Middle frontal gyrus (tissue), 1 donor: ENCODE measurements around the gene VIT.
A peak's percentile ranks its signal among the peaks of the same experiment; 100 is the strongest.

Experiments used
- DNase-seq: peaks from one replicate; pipeline ENCODE4 v3.0.0-alpha.2; 2015; ENCODE audit warnings: low spot score; ENCODE audit errors: extremely low spot score

VIT gene

DNA sequence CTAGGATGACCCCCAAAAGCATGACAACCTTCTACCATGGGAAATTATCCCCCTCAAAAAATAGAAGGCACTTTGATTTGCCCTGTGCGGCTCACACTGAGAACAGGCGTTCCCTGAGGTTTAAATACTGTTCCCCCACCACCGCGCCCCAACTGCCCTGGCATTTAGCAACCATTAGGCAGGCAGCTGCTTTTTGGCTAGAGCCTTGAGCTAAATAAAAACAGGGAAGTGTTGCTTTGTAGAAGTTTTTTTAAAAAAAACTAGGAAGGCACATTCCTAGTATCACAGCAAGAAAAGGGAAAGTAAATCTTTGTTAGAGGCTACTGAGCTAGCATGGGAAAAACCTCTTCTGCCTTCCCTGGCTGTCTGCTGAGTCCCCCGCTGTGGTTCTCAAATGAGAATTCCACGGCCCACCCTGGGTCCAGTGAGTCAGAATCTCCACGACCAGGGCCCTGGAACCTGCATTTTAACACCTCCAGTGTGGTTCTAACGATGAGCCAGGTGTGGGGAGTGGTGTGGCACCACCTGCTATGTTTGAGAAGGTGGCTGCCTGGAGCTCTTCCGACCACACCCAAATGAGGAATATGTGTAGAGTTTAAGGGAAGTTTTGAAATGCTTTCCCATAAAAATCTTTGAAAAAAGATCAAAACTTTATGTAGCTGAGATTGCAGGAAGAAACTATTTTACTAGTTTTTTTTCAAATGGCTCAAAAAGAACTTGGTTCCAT, 66.4 kb downstream of the VIT start:
- DNase-seq, result no peak

DNA sequence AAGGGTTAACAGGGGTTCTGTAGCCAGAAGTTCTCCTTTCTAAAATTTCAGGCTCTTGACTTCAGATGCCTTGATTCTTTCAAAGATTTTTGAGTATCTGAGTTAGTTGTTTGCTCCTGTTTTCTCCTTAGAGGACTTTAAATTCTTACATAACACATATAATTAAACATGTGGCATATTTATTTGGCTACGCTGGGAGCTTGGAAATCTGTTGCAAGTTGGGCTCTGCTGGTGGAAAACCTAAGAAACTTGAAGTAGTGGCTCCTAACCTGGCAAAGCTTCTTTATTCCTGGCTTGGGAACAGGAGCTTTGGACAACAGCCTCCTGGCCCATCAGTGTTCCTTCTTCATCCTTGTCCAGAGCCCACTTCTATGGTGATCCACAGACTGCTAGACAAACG, 72.6 kb downstream of the VIT start:
- DNase-seq, result no peak

DNA sequence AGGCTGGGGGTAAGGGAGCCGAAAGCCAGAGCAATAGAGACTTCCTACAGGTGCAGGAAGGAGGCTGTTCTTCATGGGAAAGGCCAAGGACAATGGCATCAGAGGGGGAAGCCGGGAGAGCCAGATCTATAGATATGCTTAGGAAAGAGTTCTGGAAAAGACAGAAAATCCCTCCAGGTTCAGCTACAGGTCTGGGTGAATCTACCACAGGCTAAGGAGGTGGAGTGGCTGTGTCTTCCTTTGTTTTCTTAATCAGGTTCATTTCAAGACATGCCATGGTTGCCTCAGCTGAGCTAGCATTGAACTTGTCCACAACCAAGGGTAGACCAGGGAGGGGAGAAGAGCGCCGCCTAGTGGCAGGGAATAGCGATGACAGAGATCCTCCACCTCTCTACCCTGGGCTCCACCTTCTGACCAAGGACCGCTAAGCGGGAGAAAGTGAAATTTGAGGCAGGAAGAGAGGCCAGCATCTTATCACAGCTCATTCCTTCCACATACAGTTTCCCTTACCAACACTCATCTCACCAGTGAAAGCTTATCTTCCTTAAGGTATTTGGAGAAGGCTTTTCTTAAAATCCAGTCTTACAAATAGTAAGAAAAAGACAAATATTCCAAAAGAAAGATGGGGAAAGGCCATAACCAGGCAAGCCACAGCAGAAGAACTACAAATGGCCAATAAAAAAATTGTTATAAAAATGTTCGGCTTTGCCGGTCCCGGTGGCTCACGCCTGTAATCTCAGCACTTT, 74.2 kb downstream of the VIT start:
- DNase-seq, result no peak

DNA sequence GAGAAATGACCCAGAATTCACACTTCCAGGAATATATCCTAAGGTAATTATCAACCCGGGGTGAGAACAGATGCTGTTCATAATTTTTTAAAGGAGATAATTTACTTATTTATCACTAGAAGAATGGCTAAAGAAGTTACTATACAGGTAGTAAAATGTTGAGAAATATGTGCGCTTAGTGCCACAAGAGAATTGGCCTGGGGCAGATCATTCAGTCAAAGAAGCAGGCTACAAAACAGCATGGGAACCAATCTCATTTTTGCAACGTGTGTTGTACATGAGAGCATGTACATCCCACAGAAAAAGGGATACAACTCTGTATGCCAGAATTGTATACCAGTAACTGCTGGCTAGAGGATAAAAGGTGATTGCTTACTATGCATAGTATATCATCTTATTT, 75.2 kb downstream of the VIT start:
- no peak for DNase-seq

DNA sequence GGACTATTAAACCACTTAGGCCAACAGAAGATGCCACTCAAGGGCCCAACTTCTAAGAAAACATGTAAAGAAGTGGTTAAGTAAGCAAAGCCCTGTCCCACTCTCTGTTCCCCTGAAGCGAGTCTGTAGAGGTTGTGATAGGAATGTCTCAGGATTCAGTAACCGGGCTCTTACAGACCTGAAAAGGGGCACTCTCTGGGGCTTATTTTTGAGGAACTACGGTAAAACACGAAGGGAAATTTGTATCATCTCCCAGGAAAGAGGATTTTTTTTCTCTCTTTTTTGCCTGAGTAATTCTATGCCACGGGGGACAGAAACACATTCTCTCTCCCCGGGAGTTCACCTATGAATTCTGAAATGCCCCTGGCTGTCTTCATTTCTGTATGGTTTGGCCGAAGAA, 77.4 kb downstream of the VIT start:
- no peak for DNase-seq

DNA sequence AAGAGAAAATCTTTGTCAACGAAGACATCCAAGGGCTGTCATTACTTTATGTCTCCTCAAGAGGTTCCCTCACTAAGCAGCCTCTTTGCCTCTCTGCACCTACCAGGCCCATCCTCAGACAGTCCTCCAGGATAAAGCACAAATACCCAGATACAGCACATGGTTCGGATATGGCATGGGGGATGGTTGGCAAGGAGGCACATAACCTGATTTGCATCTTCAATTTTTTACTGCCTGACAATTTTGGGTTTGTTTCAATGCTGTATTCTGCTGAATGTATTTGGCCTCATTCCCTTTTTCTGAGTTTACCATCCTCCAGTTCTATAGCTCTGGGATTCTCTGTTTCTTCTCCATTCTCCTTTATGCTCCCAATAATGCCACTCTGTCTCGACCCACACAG, 78.8 kb downstream of the VIT start:
- no peak for DNase-seq

DNA sequence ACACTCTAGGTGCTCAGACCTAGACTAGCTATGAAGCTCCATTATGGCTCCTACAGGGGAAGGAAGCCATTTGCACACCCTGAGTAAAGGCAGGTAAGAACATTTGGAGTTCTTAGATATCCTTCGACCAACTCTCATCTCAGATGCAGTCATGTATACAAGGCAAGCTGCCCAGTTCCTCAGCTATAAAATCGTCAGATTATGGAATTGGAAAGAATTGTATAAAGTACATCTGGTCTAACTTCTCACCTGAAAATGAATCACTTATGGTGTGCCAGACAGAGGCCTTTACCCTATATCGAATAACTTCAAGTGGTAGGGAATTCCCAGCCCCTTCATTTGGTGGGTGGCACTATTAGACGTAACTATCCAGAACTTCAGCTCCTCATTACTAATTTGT, 79.3 kb downstream of the VIT start:
- no peak for DNase-seq

DNA sequence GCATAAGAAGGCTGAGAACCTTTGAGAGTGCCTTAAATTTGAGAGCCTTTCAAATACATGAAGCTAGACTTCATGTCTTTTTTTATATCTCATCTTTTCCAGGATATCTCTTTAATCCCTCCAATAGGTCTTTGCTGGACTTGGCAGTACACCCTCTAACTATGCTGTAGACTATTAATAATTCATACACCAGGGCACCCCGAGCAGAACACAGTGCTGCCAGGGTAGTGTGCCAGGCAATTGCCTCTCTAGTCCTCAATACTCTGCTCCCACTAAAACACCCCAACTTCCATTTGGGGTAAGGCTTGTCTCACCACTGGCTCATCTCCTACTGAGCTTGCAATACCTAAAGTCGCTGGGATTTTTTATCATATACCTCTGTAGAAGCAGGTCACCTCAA, 80.8 kb downstream of the VIT start:
- no peak for DNase-seq

DNA sequence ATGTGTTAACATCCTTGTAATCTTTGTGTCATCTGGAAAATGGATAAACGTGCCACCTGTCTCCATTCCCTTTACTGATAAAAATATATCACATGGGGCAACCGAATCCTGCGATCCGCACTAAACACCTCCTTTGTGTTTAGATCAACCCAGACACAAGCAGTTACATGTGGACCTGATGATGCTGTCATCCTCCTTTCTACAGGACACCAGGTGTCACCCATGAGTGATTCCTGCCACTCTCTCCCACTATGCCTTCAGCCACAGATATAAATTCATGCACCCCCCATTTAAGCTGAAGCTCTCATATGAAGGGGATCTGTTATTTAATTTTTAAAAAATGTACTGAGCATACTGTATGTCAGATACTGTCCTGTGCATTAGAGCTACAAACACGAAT, 81.3 kb downstream of the VIT start:
- no peak for DNase-seq

DNA sequence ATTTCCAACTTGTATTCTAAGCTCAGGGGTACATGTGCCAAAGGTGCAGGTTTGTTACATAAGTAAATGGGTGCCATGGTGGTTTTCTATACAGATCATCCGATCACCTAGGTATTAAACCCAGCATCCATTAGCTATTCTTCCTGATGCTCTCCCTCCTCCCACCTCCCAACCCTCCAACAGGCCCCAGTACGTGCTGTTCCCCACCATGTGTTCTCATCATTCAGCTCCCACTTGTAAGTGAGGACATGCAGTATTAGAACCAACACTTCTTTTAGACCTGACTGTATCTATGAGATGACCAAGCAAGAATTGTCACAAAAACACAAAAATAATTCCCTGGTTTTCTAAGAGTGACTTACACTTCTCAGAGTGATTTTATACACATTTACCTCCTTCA, 83.0 kb downstream of the VIT start:
- no peak for DNase-seq

DNA sequence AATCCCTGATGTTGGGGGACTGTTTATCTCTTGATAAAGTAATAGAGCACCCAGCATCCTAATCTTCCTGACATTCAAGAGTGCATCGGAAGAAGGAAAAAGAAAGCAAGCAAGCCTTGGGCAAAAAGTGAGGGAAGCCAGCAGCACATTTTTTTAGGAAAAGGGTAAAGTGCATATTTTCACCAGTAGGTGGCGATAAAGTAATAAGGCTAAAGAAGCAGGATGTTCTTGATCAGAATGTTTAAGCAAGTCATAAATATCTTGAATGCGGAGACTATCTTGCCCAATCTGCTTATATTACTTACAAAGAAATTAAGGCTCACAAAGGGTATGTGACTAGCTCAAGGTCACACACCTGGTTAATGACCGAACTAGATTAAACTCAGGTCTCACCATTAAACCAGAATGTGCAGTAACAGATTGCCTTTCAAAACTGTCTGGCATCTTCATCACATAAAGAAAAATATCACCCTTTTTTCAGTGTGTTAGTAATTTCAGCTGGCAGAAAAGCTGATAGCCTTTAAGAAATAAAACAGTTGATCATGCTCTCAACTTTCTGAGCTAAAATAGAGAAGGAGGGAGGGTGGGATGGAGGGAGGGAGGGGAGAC, 83.8 kb downstream of the VIT start:
- peak; percentile 64 for DNase-seq

DNA sequence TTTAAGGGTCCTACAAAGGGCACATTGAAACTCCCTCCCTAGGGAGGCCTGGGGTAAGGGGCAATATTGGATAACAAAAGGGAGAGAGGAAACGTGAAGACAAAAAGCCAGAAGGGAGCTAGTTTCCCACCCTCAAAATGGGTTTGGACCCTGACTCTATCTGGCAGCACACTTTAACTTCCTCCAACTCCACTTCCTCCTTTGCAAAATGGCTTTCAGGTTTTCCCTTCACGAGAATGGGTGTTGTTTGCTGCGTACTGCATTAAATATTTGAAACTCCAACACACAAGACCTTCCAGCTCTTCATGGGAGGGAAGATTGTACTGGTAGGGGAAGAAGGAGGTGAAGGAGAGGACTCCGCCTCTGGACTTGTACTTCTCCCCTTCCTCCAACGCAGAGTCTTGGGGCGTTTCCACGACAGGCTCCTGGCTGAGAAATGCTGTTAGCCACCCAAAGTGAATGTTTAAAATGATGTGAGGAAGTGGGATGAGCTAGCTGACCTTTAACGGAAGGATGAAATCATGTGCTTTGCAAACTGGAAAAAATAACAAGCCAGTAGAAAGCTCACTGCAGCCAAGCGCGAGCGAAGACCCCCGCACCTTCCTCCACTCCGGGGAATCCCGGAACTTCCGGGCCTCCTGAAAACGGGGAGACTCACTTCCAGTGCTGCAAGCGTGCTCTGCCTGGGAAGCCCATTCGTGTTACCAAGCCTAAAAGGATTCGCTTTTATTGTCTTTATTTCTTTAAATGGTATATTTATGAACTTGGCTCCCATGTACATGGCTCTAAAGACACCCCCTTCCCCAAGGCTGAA, 85.6 kb downstream of the VIT start:
- no peak for DNase-seq

DNA sequence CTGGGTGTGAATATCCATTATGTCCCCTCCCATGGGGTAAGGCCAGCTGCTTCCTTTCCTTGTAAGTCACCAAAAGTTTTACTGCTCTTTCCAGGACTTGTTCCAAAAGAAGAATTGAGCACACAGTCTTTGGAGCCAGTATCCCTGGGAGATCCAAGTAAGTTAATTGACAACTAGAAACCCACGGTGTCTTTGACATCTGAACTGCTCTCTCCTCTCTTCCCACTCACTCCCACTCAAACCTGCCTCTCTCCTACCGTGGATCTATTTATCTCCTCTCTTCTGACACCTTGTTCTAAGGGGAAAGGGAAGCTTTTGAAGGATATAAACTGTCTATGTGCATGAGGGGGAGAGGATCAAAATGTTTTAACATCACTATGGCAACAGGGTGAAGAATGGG, 86.7 kb downstream of the VIT start:
- DNase-seq, result no peak

DNA sequence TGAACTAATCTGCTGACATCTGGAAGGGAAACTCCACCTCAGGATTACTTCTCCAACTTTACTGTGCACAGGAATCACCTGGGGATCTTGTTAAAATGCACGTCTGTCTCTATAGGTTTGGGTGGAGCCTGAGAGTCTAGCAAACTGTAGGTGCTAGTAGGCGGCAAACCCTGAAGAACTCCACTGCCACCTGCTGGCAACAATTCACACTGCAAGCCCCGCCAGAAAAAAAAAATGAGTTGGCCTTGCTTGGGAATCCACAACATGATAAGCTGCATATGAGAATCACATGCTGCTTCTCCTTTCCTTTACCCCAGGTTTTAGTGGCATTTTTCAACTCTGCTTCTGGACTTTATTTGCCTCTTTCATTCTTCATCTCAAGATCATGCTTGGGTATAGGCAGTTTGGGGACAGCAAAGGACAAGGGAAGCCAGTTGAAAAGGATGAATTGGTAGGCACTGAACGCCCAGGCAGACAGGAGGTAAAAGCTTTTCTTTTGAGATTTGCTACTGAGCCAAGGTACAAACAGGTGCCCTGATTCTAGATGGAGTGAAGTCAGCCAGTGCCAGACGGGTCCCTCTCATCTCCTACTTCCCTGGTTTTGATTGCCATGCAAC, 88.8 kb downstream of the VIT start:
- DNase-seq, result no peak

DNA sequence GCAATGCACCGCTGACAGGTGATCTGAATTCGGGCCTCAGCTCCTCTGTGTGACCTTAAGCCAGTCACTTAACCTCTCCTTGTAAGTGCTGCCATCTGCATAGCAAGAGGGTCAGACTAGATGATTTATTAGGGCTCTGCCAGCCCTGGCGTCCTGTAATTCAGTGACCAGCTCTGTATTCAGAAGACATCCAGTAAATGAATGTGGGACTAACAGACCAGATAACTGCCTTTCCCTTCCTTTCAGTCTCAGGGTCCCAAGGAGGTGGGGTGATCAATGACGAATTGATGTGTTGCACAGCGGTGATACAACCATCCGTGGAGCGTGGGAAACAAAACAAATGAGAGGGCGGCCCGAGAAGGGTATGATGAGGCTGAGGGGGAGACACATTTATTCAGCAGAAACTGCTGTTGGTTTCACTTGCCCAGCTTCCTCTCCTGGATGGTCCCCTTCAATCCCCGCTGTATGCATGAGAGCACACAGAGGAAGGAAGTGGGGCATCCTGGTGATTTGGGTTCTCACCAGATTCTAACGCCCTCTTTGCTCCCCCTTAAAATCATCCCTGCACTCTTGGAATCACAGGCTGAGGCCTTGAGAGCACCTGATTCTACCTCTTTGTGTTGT, 92.8 kb downstream of the VIT start:
- DNase-seq, result no peak

DNA sequence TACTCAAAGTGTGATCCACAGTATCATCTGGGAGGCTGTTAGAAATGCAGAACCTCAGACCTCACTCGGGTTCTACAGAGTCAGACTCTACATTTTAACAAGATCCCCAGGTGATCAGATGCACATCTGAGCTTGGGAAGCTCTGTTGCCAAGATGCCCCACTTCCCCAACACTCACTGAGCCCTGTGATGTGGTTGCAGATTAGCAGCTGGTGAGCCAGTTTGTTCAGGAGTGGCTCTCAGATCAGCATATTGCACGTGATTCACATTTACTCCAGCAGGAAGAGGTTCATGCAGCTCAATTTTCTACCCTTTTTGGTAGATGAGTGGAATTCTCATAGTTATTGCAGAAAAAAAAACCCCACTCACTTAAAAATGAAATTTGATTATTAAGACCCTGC, 96.4 kb downstream of the VIT start:
- DNase-seq, result no peak

DNA sequence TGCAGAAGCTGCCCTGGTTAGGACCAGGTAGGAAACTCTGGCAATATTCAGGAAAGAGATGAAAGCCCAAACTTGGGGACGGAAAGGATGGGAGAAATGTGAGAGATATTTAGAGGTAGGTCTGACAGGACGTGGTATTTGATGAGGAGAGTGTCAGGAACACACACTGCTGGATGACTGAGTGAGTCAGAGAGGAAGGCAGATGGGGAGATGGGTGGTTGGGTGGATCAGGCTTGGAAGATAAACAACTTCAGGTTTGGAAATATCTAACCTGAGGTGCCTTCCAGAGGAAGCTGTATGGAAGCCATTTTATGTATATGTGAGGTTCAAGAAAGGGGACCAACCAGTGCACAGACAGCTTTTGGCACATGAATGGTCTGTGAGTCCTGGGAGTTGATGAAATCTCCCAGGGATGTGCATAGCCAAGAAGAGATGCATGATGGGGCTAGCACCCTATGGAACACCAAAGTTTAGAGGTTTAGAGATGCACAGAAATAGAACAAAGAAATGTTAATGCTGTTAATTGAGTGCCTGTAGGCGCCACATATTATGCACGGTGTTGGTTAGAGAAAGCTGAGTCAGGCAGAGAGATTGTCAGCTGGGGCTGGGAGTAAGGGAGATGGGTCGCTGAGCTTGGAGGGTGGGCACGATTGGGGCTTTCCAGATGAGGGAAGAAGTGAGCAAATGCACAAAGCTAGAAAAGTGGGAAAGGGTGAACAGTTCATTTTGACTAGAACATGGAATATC, 101.0 kb downstream of the VIT start:
- DNase-seq, result no peak

DNA sequence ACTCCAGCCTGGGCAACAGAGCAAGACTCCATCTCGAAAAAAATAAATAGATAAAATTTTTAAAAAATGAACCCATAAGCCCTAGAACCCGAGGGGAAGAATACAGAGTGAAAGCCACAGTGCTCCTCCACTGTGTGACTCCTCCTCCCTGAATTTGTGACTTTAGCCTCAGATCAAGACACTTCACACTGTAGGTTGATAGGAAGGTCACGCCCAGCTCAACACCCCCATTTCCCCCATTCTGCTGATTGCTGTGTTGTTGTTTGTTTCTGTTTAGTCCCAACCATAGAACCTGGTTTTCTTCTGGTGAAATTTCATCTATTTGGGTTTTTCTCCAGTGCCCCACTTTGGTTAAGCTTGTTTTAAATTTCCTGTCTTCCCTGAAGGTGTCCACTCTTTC, 102.2 kb downstream of the VIT start:
- no peak for DNase-seq

DNA sequence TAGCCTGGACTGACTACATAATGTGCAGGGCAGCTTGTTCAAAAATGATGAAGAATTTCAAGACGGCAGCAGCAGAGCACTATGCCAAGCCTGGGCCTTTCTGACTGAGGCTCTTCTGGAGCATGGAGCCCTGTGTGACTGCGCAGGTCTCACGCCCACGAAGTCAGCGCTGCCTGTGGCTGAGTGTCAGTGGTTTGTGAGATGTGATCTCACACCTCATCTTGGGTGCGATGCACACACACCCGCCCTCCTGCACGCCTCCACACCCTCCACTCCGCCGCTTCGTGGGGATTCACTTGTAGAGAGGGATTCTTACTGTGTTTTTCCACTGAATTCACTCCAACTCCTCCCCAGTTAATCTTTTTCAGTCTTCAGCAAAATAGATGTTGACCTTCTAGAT, 103.9 kb downstream of the VIT start:
- peak; percentile 64 for DNase-seq

DNA sequence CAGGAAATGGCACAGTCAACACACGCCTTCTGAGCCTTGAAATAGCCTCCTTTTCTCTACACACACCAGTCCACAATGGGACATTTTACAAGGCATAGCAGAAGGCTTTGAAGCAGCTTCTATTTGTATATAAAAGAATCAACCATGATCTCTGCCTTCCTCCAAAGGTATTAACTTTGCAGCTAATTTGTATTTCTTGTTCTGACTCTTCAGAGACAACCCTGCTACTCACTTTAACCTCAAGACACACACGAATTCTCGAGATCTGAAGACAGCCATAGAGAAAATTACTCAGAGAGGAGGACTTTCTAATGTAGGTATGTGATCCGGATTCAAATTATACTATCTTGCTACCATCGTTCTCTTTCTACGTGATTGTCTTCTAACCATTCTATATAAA, 104.6 kb downstream of the VIT start:
- peak; percentile 17 for DNase-seq
